CD4-positive, alpha-beta T cell (primary cell): ENCODE results near the gene FGR. TPM values are rescaled to one million over a fixed set of nuclear protein-coding genes. Genes with fewer than 3 reads are reported as not detected.

Source experiments
- ATAC-seq: fragments of 200-7000 bp; cut with Tn5 transposase; one replicate; pipeline ENCODE4 v1.10.0; 2022; ENCODE audit warnings: mild to moderate bottlenecking; ENCODE audit not compliant: poor library complexity
- CTCF ChIA-PET: fragments of 350-600 bp; sonication (Branson Sonifier 250); formaldehyde crosslinking; loops from one replicate; lab custom pipeline; 2021; ENCODE audit warnings: antibody characterized with exemption, inconsistent platforms; lab: Charles Lee
- POLR2A ChIA-PET: fragments of 350-600 bp; sonication (Branson Sonifier 250); formaldehyde crosslinking; loops from one replicate; lab custom pipeline; 2021; ENCODE audit warnings: antibody characterized with exemption, inconsistent platforms; lab: Charles Lee
- DNase-seq, 14 experiments: peaks; one replicate each; pipeline ENCODE4 v3.0.0-alpha.2; 2013 to 2020; ENCODE audit warnings: mixed read lengths in 2 of 14
- H3K27ac ChIP-seq, 2 donors: one replicate each; pipeline versions ENCODE4 v1.5.1 to v1.7.0; 2013; ENCODE audit warnings: low read length in 2 of 2, low read depth in 1 of 2, mild to moderate bottlenecking in 1 of 2
- H3K27me3 ChIP-seq, 2 experiments: 1 replicate in 1 of 2; 2 replicates in 1 of 2; pipeline versions ENCODE4 v1.6.1 to v1.7.0; 2013; ENCODE audit warnings: low read length in 2 of 2, control low read depth in 1 of 2, mild to moderate bottlenecking in 1 of 2, moderate library complexity in 1 of 2; ENCODE audit not compliant: insufficient read depth in 2 of 2, control insufficient read depth in 1 of 2
- H3K36me3 ChIP-seq: one replicate; pipeline ENCODE4 v1.6.1; 2013; ENCODE audit warnings: low read length, control low read depth; ENCODE audit not compliant: insufficient read depth
- H3K4me1 ChIP-seq: one replicate; pipeline ENCODE4 v1.6.1; 2013; ENCODE audit warnings: low read length, control low read depth; ENCODE audit not compliant: insufficient read depth
- H3K4me3 ChIP-seq: one replicate; pipeline ENCODE4 v1.5.1; 2013; ENCODE audit warnings: mild to moderate bottlenecking, low read length, moderate library complexity
- H3K9me3 ChIP-seq, 2 experiments: 1 replicate in 1 of 2; 2 replicates in 1 of 2; pipeline versions ENCODE4 v1.6.1 to v1.7.0; 2013; ENCODE audit warnings: low read length in 2 of 2, mild to moderate bottlenecking in 2 of 2, control low read depth in 1 of 2, moderate library complexity in 1 of 2; ENCODE audit not compliant: control insufficient read depth in 1 of 2, insufficient read depth in 1 of 2
- H3K27ac Mint-ChIP-seq: one replicate; pipeline ENCODE4 v1.8.0; 2020; ENCODE audit warnings: mixed read lengths
- H3K27me3 Mint-ChIP-seq: one replicate; pipeline ENCODE4 v1.8.0; 2021; ENCODE audit warnings: mixed read lengths
- H3K36me3 Mint-ChIP-seq: one replicate; pipeline ENCODE4 v1.8.0; 2021; ENCODE audit warnings: low read depth, mixed read lengths
- H3K4me1 Mint-ChIP-seq: one replicate; pipeline ENCODE4 v1.8.0; 2021; ENCODE audit warnings: low read depth, mixed read lengths
- H3K4me3 Mint-ChIP-seq: one replicate; pipeline ENCODE4 v1.8.0; 2020; ENCODE audit warnings: mild to moderate bottlenecking, mixed read lengths
- H3K9me3 Mint-ChIP-seq: one replicate; pipeline ENCODE4 v1.8.0; 2020; ENCODE audit warnings: mixed read lengths
- CTCF ChIP-seq: fragments of 200-600 bp; IDR thresholded peaks from one replicate; pipeline ENCODE4 v1.8.0; 2022; ENCODE audit warnings: antibody characterized with exemption, mild to moderate bottlenecking
- intact Hi-C, 2 experiments: fragments of 100-400 bp; cut with DNase I in 1 of 2; cut with micrococcal nuclease in 1 of 2; formaldehyde crosslinking; loops; one replicate each; pipeline versions ENCODE4 v1.15.1 to v1.9.0; 2023 to 2025; cut with DNase I, micrococcal nuclease
- total RNA-seq, 174 experiments: library from RNA in 2 of 174; stranded (reverse) in 2 of 174; gene quantifications; one replicate each; pipeline ENCODE4 v1.2.3 and lab custom pipeline; 2021 to 2026

FGR gene
- total RNA-seq, 2 experiments from 2014 or later, result 3.0 to 3.2 TPM

GRCh38 chr1:27662707-27663393 is 27.9 kb upstream of the FGR start:
- intact Hi-C loops, result loop anchor here (1.0 to 10.0 kb wide), 11 partner anchors 19 to 366 kb away; partner anchors contain the start of gene GPR3 (in 2 of the 2)
- Histone ChIP-seq H3K36me3 (peaks cover 10% of the 10 kb centered on the region), H3K4me1 (peaks cover 49% of the 10 kb centered on the region), H3K9me3 (no peaks in the 10 kb centered on the region), H3K27ac (peak overlapping the region; percentile 91 to 92), H3K27me3 (no peaks in the 10 kb centered on the region), H3K4me3 (peak overlapping the region; percentile 44)
- CTCF ChIA-PET, result interaction anchor here (0.6 to 3.8 kb wide), 26 partner anchors 9 to 617 kb away, joined by 3 to 55 read pairs (median 5); partner anchors contain the start of genes AHDC1 and IFI6
- H3K4me1 Mint-ChIP-seq, result peaks cover 48% of the 10 kb centered on the region
- peak overlapping the region; percentile 68 for H3K4me3 Mint-ChIP-seq
- peak; percentile 80 for TF ChIP-seq CTCF
- H3K27me3 Mint-ChIP-seq, result no peaks in the 10 kb centered on the region
- ATAC-seq (peak; percentile 75), DNase-seq (peak; percentile 81 to 95 (median 90))
- H3K9me3 Mint-ChIP-seq, result no peaks in the 10 kb centered on the region
- POLR2A ChIA-PET, result interaction anchor here (0.6 to 4.8 kb wide), 29 partner anchors 9 to 1536 kb away, joined by 3 to 98 read pairs (median 6); partner anchors contain the start of genes AHDC1, FAM76A, IFI6 and MAP3K6
- peak overlapping the region; percentile 88 for H3K27ac Mint-ChIP-seq
- H3K36me3 Mint-ChIP-seq, result peaks cover 26% of the 10 kb centered on the region

- H3K27ac Mint-ChIP-seq, result peak overlapping the region; percentile 88
- no peak for TF ChIP-seq CTCF
- H3K4me3 Mint-ChIP-seq, result peak overlapping the region; percentile 68
- no peaks in the 10 kb centered on the region for H3K27me3 Mint-ChIP-seq
- Histone ChIP-seq H3K27ac (peak overlapping the region; percentile 91 to 92), H3K27me3 (no peaks in the 10 kb centered on the region), H3K36me3 (peaks cover 7% of the 10 kb centered on the region), H3K4me1 (peaks cover 49% of the 10 kb centered on the region), H3K4me3 (peak overlapping the region; percentile 44), H3K9me3 (no peaks in the 10 kb centered on the region)
- peaks cover 22% of the 10 kb centered on the region for H3K36me3 Mint-ChIP-seq
- ATAC-seq (no peak), DNase-seq (no peak)
- intact Hi-C loops, result loop anchor here (2.0 to 10.0 kb wide), 8 partner anchors 43 to 365 kb away; partner anchors contain the start of gene GPR3 (in 1 of the 2)
- peaks cover 48% of the 10 kb centered on the region for H3K4me1 Mint-ChIP-seq
- no peaks in the 10 kb centered on the region for H3K9me3 Mint-ChIP-seq
- ChIA-PET CTCF (interaction anchor here (0.9 to 3.8 kb wide), 12 partner anchors 9 to 616 kb away, joined by 3 to 55 read pairs (median 6); partner anchors contain the start of genes AHDC1 and IFI6), POLR2A (interaction anchor here (0.6 to 4.8 kb wide), 16 partner anchors 10 to 1536 kb away, joined by 3 to 98 read pairs (median 8); partner anchors contain the start of genes AHDC1, FAM76A, IFI6 and WASF2)
Measured at GRCh38 chr1:27662261-27662660, 27.3 kb upstream of the FGR start.

- ChIA-PET CTCF (interaction anchor here (1.1 to 3.8 kb wide), 9 partner anchors 8 to 361 kb away, joined by 3 to 55 read pairs (median 12); partner anchors contain the start of gene IFI6), POLR2A (interaction anchor here (1.3 to 4.8 kb wide), 9 partner anchors 18 to 245 kb away, joined by 4 to 98 read pairs (median 16); partner anchors contain the start of genes AHDC1, FAM76A and WASF2)
- no peak for ATAC-seq
- Mint-ChIP-seq H3K4me3 (peak overlapping the region; percentile 91), H3K4me1 (peaks cover 48% of the 10 kb centered on the region), H3K27ac (peak overlapping the region; percentile 88), H3K9me3 (no peaks in the 10 kb centered on the region), H3K27me3 (no peaks in the 10 kb centered on the region), H3K36me3 (peaks cover 16% of the 10 kb centered on the region)
- Histone ChIP-seq H3K9me3 (no peaks in the 10 kb centered on the region), H3K27me3 (no peaks in the 10 kb centered on the region), H3K4me1 (peaks cover 50% of the 10 kb centered on the region), H3K27ac (peak overlapping the region; percentile 36 to 87), H3K36me3 (peaks cover 3% of the 10 kb centered on the region), H3K4me3 (no peak overlapping the region)
- intact Hi-C loops, result loop anchor here (2.0 to 10.0 kb wide), 8 partner anchors 43 to 364 kb away; partner anchors contain the start of gene GPR3 (in 1 of the 2)
- TF ChIP-seq CTCF, result no peak
- no peak for DNase-seq
Measured at GRCh38 chr1:27661412-27662075, 26.6 kb upstream of the FGR start.
